BE2C (cell line): ENCODE measurements around the gene PTPRU. TPM values are rescaled to one million over a fixed set of nuclear protein-coding genes. Genes with fewer than 3 reads are reported as not detected.
A peak's percentile ranks its signal among the peaks of the same experiment; 100 is the strongest.

ENCODE experiments used
- DNase-seq: peaks from one replicate; pipeline ENCODE4 v3.0.0-alpha.2; 2020
- H3K27me3 ChIP-seq: fragments of 250-450 bp; sonication (Bioruptor Pico); 2 replicates; pipeline ENCODE4 v1.5.1; 2020; ENCODE audit warnings: mild to moderate bottlenecking
- H3K36me3 ChIP-seq: fragments of 250-450 bp; sonication (Bioruptor Pico); 2 replicates; pipeline ENCODE4 v1.5.1; 2020; ENCODE audit warnings: mild to moderate bottlenecking
- H3K4me1 ChIP-seq: fragments of 250-450 bp; sonication (Bioruptor Pico); 2 replicates; pipeline ENCODE4 v1.5.1; 2020
- H3K4me3 ChIP-seq: 2 replicates; pipeline ENCODE4 v1.5.1; 2011; ENCODE audit warnings: low read depth, low read length
- H3K9me3 ChIP-seq: fragments of 250-450 bp; sonication (Bioruptor Pico); 2 replicates; pipeline ENCODE4 v1.5.1; 2020
- polyA plus RNA-seq: library from polyadenylated mRNA; unstranded; fragments of >200 nt; gene quantifications from one replicate; pipeline ENCODE4 v1.2.1, GENCODE V29; 2012; ENCODE audit warnings: low read depth, missing spikeins; ENCODE audit not compliant: insufficient read length, insufficient read depth
- TF ChIP-seq, protein P1 (sequence below): IDR thresholded peaks from 2 replicates; pipeline ENCODE4 v1.5.1; 2012; ENCODE audit warnings: mild to moderate bottlenecking, low read depth, low read length

Gene PTPRU
- 23.9 TPM for polyA plus RNA-seq

DNA sequence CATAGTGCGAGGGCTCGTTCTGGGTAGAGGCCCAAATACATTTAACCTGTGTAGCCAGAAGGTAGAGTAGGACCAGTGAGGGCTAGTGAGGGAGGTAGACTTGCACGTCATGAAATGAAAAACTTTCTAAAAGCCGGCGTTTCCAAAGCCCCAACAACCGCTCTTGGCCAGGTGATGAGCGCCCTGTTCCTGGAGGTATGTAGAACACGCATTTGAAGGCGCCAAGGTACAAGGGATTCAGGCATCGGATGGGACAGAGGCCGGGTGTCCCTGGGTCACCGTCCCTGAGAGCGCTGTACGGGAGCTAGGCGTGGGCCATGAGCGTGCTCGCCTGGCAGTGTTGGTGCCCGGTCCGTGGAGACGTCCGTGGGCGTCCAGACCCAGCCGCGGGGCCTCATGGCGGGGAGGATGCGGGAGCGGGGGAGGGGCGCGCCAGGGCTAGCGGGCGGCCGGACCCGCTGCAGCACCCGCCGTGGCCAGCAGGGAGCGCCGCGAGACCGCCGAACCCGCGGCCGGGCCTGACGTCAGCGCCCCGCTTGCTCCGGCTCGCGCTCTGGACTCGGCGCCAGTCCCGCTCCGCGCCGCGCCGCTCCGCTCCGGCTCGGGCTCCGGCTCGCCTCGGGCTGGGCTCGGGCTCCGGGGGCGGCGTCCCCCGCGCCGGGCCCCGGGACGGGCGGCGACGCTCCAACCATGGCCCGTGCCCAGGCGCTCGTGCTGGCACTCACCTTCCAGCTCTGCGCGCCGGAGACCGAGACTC, at the start of gene PTPRU:
PTPRU (plus strand) TSS at position 568 of the 757 bp plus-strand sequence; CDS start at position 691, 123 bp downstream.
- Histone ChIP-seq H3K4me1 (peaks cover 3% of the 10 kb centered on the region; the same call in 1 of the 2 replicates), H3K9me3 (no peaks in the 10 kb centered on the region), H3K4me3 (peak within 1 kb of the TSS; percentile 90), H3K36me3 (no peaks in the 10 kb centered on the region), H3K27me3 (no peaks in the 10 kb centered on the region)
- TF ChIP-seq, protein P1, sequence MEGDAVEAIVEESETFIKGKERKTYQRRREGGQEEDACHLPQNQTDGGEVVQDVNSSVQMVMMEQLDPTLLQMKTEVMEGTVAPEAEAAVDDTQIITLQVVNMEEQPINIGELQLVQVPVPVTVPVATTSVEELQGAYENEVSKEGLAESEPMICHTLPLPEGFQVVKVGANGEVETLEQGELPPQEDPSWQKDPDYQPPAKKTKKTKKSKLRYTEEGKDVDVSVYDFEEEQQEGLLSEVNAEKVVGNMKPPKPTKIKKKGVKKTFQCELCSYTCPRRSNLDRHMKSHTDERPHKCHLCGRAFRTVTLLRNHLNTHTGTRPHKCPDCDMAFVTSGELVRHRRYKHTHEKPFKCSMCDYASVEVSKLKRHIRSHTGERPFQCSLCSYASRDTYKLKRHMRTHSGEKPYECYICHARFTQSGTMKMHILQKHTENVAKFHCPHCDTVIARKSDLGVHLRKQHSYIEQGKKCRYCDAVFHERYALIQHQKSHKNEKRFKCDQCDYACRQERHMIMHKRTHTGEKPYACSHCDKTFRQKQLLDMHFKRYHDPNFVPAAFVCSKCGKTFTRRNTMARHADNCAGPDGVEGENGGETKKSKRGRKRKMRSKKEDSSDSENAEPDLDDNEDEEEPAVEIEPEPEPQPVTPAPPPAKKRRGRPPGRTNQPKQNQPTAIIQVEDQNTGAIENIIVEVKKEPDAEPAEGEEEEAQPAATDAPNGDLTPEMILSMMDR: peak; percentile 16; the same call in 1 of the 2 replicates
- peak; percentile 77 for DNase-seq

DNA sequence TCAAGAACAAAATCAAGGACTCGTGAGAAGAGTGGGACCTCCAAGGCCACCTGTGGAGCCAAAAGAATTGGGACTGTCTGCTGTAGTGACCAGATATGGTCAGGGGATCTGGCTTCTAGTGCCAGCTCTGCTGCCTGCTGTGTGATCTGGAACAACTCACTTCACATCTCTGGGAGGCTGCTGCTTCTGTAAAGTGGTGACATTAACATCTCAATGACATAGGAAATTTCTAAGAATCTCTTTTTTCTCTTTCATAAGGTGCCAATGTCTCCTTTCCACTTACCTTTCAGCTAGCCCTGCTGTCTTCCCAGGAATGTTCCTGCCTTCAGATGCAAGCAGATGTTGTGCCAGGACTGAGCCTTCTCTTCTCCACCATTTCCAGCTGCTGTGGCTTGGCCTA, 49.6 kb upstream of the PTPRU start:
- Histone ChIP-seq H3K27me3 (no peaks in the 10 kb centered on the region), H3K4me3 (no peak overlapping the region), H3K4me1 (no peaks in the 10 kb centered on the region), H3K36me3 (no peaks in the 10 kb centered on the region), H3K9me3 (no peaks in the 10 kb centered on the region)
- TF ChIP-seq, protein P1: no peak
- no peak for DNase-seq

DNA sequence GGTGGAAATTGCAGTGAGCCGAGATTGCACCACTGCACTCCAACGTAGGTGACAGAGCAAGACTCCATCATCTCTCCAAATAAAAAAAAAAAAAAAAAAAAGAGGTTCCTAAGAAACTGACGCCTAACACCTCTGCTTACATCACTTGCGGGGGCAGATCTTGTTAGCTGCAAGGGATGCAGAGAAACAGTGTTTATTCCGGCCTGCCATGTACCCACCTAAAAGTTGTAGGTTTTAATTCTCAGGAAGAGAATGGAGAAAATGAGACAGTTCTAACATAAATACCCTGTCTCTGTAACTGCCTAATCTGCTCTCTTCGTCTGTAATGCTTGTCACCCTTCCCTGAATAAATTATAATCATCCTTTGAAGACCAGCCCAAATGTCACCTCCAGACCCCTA, 45.6 kb upstream of the PTPRU start:
- DNase-seq: no peak
- TF ChIP-seq, protein P1: no peak
- Histone ChIP-seq H3K9me3 (no peaks in the 10 kb centered on the region), H3K4me1 (no peaks in the 10 kb centered on the region), H3K36me3 (no peaks in the 10 kb centered on the region), H3K27me3 (no peaks in the 10 kb centered on the region), H3K4me3 (no peak overlapping the region)

DNA sequence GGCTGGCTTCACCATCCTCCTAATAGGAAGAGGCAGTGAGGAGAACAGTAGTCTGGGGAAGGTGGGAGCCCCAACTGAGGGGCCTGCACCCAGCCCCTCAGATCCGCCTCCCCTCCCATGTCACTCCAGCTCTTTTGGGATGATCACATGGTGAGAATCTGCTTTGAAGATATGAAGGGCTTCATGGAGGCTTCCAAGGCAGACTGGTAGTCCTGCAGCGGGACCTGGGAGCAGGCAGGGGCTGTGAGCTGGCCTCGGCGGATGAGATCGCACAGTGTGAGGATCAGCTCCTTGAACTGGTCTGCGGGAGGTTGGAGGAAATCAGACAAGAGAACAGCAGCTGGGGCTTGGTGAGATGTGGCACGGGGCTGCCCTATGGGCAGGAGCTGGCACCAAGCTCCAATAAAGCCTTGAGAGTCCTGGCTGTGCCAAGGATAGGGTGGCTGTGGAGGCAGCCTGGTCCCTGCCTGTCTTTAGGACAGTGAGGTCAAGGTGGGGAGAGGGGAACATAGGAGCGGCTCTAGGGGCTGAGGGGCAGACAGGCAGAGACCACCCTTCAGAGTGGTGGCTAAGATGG, 42.4 kb upstream of the PTPRU start:
- TF ChIP-seq, protein P1: no peak
- H3K4me3 ChIP-seq: no peak overlapping the region
- no peaks in the 10 kb centered on the region for H3K27me3 ChIP-seq
- no peaks in the 10 kb centered on the region for H3K36me3 ChIP-seq
- peaks cover 4% of the 10 kb centered on the region; the same call in 1 of the 2 replicates for H3K4me1 ChIP-seq
- DNase-seq: no peak
- H3K9me3 ChIP-seq: no peaks in the 10 kb centered on the region

DNA sequence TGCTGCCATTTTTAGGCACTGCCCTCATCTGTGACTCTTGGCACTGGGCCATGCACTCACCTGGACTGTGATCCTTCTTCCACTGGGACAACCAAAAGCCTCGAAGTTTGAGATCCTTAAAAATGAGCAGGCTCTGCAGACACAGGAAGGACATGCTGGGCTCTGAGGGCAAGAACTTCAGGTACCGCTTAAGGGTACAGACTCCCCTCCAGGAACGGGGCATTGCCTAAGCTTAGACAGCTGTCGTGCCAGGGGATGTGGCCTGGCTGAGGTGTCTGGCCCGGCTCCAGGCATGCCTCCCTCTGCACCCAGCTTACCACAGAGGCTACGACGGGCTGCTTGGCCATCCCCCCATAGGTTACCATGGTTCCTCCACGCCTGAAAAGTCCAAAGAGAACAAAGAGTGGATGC, 40.4 kb upstream of the PTPRU start:
- H3K36me3 ChIP-seq: no peaks in the 10 kb centered on the region
- TF ChIP-seq, protein P1: no peak
- no peaks in the 10 kb centered on the region for H3K9me3 ChIP-seq
- peaks cover 4% of the 10 kb centered on the region; the same call in 1 of the 2 replicates for H3K4me1 ChIP-seq
- DNase-seq: no peak
- H3K27me3 ChIP-seq: no peaks in the 10 kb centered on the region
- no peak overlapping the region for H3K4me3 ChIP-seq
